SK-N-SH (cell line): ENCODE data around the gene GAP43. TPM values are rescaled to one million over a fixed set of nuclear protein-coding genes. Genes with fewer than 3 reads are reported as not detected.

Experiments
- CTCF ChIA-PET: fragments of 300-600, 350-600 bp; formaldehyde crosslinking; extraction: SDS; loops from one replicate; lab custom pipeline; 2021; lab: Yijun Ruan, JAX
- POLR2A ChIA-PET: fragments of 350-600 bp; sonication (Branson Sonifier 250); formaldehyde crosslinking; extraction: SDS; loops from one replicate; lab custom pipeline; 2020; ENCODE audit warnings: antibody characterized with exemption, inconsistent platforms; lab: Yijun Ruan, JAX
- DNase-seq: peaks from one replicate; pipeline ENCODE4 v3.0.0; 2012
- H2AFZ ChIP-seq: fragments of 200-600 bp; sonication (generic); 2 replicates; pipeline ENCODE4 v1.8.1; 2016; ENCODE audit warnings: antibody characterized with exemption, mild to moderate bottlenecking, low read depth
- H3F3A ChIP-seq: fragments of 200-600 bp; sonication (generic); replicated peaks from 2 replicates; pipeline ENCODE3; 2016; ENCODE audit warnings: antibody characterized with exemption, mild to moderate bottlenecking; ENCODE audit not compliant: insufficient read depth
- H3K27ac ChIP-seq, 2 experiments: fragments of 200-500 bp in 1 of 2; fragments of 200-600 bp in 1 of 2; sonication (Bioruptor generic) in 1 of 2; sonication (generic), shearing (Covaris generic) in 1 of 2; 2 replicates each; pipeline versions ENCODE4 v1.5.1 to v1.6.1; 2014 to 2016; ENCODE audit warnings: low read depth in 2 of 2, inconsistent platforms in 1 of 2, low read length in 1 of 2, mild to moderate bottlenecking in 1 of 2, mixed read lengths in 1 of 2
- H3K27me3 ChIP-seq: fragments of 200-600 bp; sonication (generic), shearing (Covaris generic); 2 replicates; pipeline ENCODE4 v1.6.1; 2016; ENCODE audit warnings: mixed run types; ENCODE audit not compliant: insufficient read depth
- H3K36me3 ChIP-seq, 2 experiments: fragments of 200-500 bp in 1 of 2; fragments of 200-600 bp in 1 of 2; sonication (Bioruptor generic) in 1 of 2; sonication (generic) in 1 of 2; replicated peaks in 1 of 2; 2 replicates each; pipeline versions ENCODE3 to v1.5.1; 2014 to 2016; ENCODE audit warnings: low read length in 1 of 2, mild to moderate bottlenecking in 1 of 2; ENCODE audit not compliant: insufficient read depth in 2 of 2, control insufficient read depth in 1 of 2
- H3K4me1 ChIP-seq, 2 experiments: fragments of 200-500 bp in 1 of 2; fragments of 200-600 bp in 1 of 2; sonication (Bioruptor generic) in 1 of 2; sonication (generic), shearing (Covaris generic) in 1 of 2; 2 replicates each; pipeline versions ENCODE4 v1.5.1 to v1.6.1; 2014 to 2016; ENCODE audit warnings: low read depth in 1 of 2, low read length in 1 of 2, mixed run types in 1 of 2; ENCODE audit not compliant: insufficient read depth in 2 of 2, control insufficient read depth in 1 of 2
- H3K4me2 ChIP-seq: fragments of 200-600 bp; sonication (generic), shearing (Covaris generic); 2 replicates; pipeline ENCODE4 v1.6.1; 2017; ENCODE audit warnings: mixed run types
- H3K4me3 ChIP-seq, 2 experiments: fragments of 200-500 bp in 1 of 2; fragments of 200-600 bp in 1 of 2; sonication (Bioruptor generic) in 1 of 2; sonication (generic), shearing (Covaris generic) in 1 of 2; 2 replicates each; pipeline versions ENCODE4 v1.5.1 to v1.8.1; 2014 to 2016; ENCODE audit warnings: low read depth in 2 of 2, inconsistent platforms in 1 of 2, low read length in 1 of 2, mild to moderate bottlenecking in 1 of 2, mixed read lengths in 1 of 2, moderate library complexity in 1 of 2
- H3K79me2 ChIP-seq: fragments of 200-600 bp; sonication (generic); 2 replicates; pipeline ENCODE4 v1.8.1; 2017; ENCODE audit warnings: mild to moderate bottlenecking; ENCODE audit not compliant: insufficient read depth
- H3K9ac ChIP-seq: fragments of 200-600 bp; sonication (generic); 2 replicates; pipeline ENCODE4 v1.6.1; 2017; ENCODE audit warnings: mixed run types
- H3K9me2 ChIP-seq: fragments of 200-600 bp; sonication (generic); 2 replicates; pipeline ENCODE4 v1.6.1; 2017; ENCODE audit warnings: mixed run types
- H3K9me3 ChIP-seq: fragments of 200-600 bp; sonication (generic); 2 replicates; pipeline ENCODE4 v1.6.1; 2017; ENCODE audit warnings: mixed run types, mild to moderate bottlenecking, moderate library complexity
- H4K20me1 ChIP-seq: fragments of 200-600 bp; sonication (generic); 2 replicates; pipeline ENCODE4 v1.6.1; 2017; ENCODE audit warnings: mild to moderate bottlenecking, mixed run types; ENCODE audit not compliant: insufficient read depth
- CHD2 ChIP-seq: fragments of 150-350 bp; IDR thresholded peaks from 2 replicates; pipeline ENCODE4 v1.6.1; 2018; ENCODE audit warnings: low read length; ENCODE audit not compliant: partially characterized antibody
- ELF1 ChIP-seq: IDR thresholded peaks from 2 replicates; pipeline ENCODE4 v1.4.0; 2012
- EP300 ChIP-seq, 2 experiments: IDR thresholded peaks; 2 replicates each; pipeline versions ENCODE4 v1.4.0 to v1.6.1; 2012; ENCODE audit warnings: borderline replicate concordance in 1 of 2, low read depth in 1 of 2, low read length in 1 of 2
- EZH2phosphoT487 ChIP-seq: fragments of 200-600 bp; sonication (generic); IDR thresholded peaks from 2 replicates; pipeline ENCODE4 v1.6.1; 2017; ENCODE audit warnings: low read depth, mixed run types, mild to moderate bottlenecking, antibody characterized with exemption, moderate library complexity, borderline replicate concordance
- FOSL2 ChIP-seq: IDR thresholded peaks from 2 replicates; pipeline ENCODE4 v1.4.0; 2012; ENCODE audit warnings: low read depth, mild to moderate bottlenecking, moderate library complexity, borderline replicate concordance
- GATA2 ChIP-seq: sonication (generic); formaldehyde crosslinking; IDR thresholded peaks from 2 replicates; pipeline ENCODE4 v1.5.0; 2020; ENCODE audit warnings: mild to moderate bottlenecking, missing genetic modification reagents
- JUND ChIP-seq: IDR thresholded peaks from 2 replicates; pipeline ENCODE4 v1.4.0; 2012
- MEF2A ChIP-seq: IDR thresholded peaks from 2 replicates; pipeline ENCODE4 v1.4.0; 2012; ENCODE audit warnings: low read depth, borderline replicate concordance
- MXI1 ChIP-seq: IDR thresholded peaks from 2 replicates; pipeline ENCODE4 v1.6.1; 2012; ENCODE audit warnings: mild to moderate bottlenecking, low read depth, low read length, improper control_type of control experiment
- NFIC ChIP-seq: IDR thresholded peaks from 2 replicates; pipeline ENCODE4 v1.4.0; 2012; ENCODE audit warnings: borderline replicate concordance
- POLR2AphosphoS5 ChIP-seq: IDR thresholded peaks from 2 replicates; pipeline ENCODE4 v1.6.1; 2012; ENCODE audit warnings: low read depth, low read length
- RAD21 ChIP-seq: IDR thresholded peaks from 2 replicates; pipeline ENCODE4 v1.6.1; 2012; ENCODE audit warnings: mild to moderate bottlenecking, low read length
- RFX5 ChIP-seq: IDR thresholded peaks from 2 replicates; pipeline ENCODE4 v1.6.1; 2012; ENCODE audit warnings: mild to moderate bottlenecking, improper control_type of control experiment, low read length
- RXRA ChIP-seq: IDR thresholded peaks from 2 replicates; pipeline ENCODE4 v1.4.0; 2012; ENCODE audit warnings: low read depth, mild to moderate bottlenecking, borderline replicate concordance
- SIN3A ChIP-seq: IDR thresholded peaks from 2 replicates; pipeline ENCODE4 v1.6.1; 2012; ENCODE audit warnings: low read depth, mild to moderate bottlenecking, low read length, moderate library complexity, borderline replicate concordance
- TAF1 ChIP-seq: IDR thresholded peaks from 2 replicates; pipeline ENCODE4 v1.6.1; 2012; ENCODE audit warnings: low read depth, mild to moderate bottlenecking, low read length, moderate library complexity, borderline replicate concordance
- TCF12 ChIP-seq: IDR thresholded peaks from 2 replicates; pipeline ENCODE4 v1.4.0; 2012
- TEAD4 ChIP-seq: IDR thresholded peaks from 2 replicates; pipeline ENCODE4 v1.4.0; 2012; ENCODE audit warnings: mild to moderate bottlenecking, borderline replicate concordance; ENCODE audit not compliant: insufficient read depth
- YY1 ChIP-seq: IDR thresholded peaks from 2 replicates; pipeline ENCODE4 v1.4.0; 2012; ENCODE audit warnings: low read depth, mild to moderate bottlenecking
- WGBS: methylation state at CpG from one replicate; pipeline ENCODE4 v1.1.6; 2017; ENCODE audit warnings: low lambda C conversion rate; 5-methylcytosine and 5-hydroxymethylcytosine counted together
- polyA plus RNA-seq, 3 experiments: library from polyadenylated mRNA; depleted of rRNA; stranded (reverse); fragments of >200 nt; gene quantifications; 2 replicates each; pipeline ENCODE4 v1.2.3, GENCODE V29; 2012
- TF ChIP-seq, protein P1 (sequence below): IDR thresholded peaks from 2 replicates; pipeline ENCODE4 v1.4.0; 2012; ENCODE audit warnings: low read depth, borderline replicate concordance
- TF ChIP-seq, protein P2 (sequence below): fragments of 150-350 bp; IDR thresholded peaks from 2 replicates; pipeline ENCODE4 v1.6.1; 2017; ENCODE audit warnings: antibody characterized with exemption, low read length, low read depth, borderline replicate concordance
- TF ChIP-seq, protein P3 (sequence below): IDR thresholded peaks from 2 replicates; pipeline ENCODE4; 2012
- TF ChIP-seq, protein P4 (sequence below): IDR thresholded peaks from 2 replicates; pipeline ENCODE4 v1.4.0; 2012; ENCODE audit warnings: low read depth, borderline replicate concordance
- TF ChIP-seq, protein P5 (sequence below): IDR thresholded peaks from 2 replicates; pipeline ENCODE4 v1.4.0; 2012; ENCODE audit warnings: low read depth

The GAP43 gene
- polyA plus RNA-seq, 1 of the 3 experiments (the other 2 are of a cell fraction): 14.0 TPM

DNA sequence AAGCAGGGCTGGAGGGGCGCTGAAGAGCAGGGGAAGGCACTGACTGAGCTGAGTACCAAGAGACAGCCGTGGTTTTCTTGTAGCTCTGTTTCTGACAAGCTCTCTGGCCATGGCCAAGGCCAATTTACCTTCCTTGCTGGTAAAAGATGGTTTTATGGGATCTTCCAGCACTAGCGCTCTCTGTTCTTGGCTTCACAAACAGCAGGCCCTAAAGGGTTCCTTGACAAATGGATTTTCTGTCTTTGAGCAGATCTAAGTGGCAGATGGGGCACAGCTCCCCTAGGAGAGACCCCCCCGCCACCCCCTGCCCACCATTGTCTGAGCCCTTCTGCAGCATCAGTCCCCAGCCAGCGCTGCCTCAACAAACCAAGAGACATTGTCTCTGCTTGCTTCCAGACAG, 66.6 kb downstream of the GAP43 start:
- Histone ChIP-seq H2AFZ (no peak overlapping the region), H3K9me2 (no peaks in the 10 kb centered on the region), H3K9ac (no peak overlapping the region), H3F3A (no peaks in the 10 kb centered on the region), H3K27ac (no peak overlapping the region), H3K27me3 (no peaks in the 10 kb centered on the region), H4K20me1 (no peaks in the 10 kb centered on the region), H3K4me1 (peaks cover 0 to 13% of the 10 kb centered on the region in 2 experiments; a peak in 3 of 4 replicates), H3K9me3 (no peaks in the 10 kb centered on the region), H3K36me3 (no peaks in the 10 kb centered on the region), H3K4me3 (no peak overlapping the region), H3K79me2 (no peaks in the 10 kb centered on the region), H3K4me2 (no peak overlapping the region)
- 83% methylated on average over 5 of the region's 5 CpGs for WGBS
- DNase-seq: no peak
- CTCF ChIA-PET: interaction anchor here (2.6 to 3.1 kb wide), 2 partner anchors 95 to 472 kb away, joined by 19 to 29 read pairs; no protein-coding TSS in a partner anchor
- no peak for TF ChIP-seq GATA2 (CRISPR knock-in tag)
- no peak for TF ChIP-seq EP300 (IDR thresholded peaks at IDR 0.05; ENCODE audit: borderline replicate concordance in 1 of 2, low read depth in 1 of 2, low read length in 1 of 2)
- TF ChIP-seq CHD2: no peak
- no peak for TF ChIP-seq RFX5
- TF ChIP-seq TCF12: no peak
- no peak for TF ChIP-seq MEF2A
- no peak for TF ChIP-seq YY1
- TF ChIP-seq ELF1: no peak
- no peak for TF ChIP-seq FOSL2
- TF ChIP-seq, protein P1, sequence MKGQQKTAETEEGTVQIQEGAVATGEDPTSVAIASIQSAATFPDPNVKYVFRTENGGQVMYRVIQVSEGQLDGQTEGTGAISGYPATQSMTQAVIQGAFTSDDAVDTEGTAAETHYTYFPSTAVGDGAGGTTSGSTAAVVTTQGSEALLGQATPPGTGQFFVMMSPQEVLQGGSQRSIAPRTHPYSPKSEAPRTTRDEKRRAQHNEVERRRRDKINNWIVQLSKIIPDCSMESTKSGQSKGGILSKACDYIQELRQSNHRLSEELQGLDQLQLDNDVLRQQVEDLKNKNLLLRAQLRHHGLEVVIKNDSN: no peak
- POLR2A ChIA-PET: no interaction called here

DNA sequence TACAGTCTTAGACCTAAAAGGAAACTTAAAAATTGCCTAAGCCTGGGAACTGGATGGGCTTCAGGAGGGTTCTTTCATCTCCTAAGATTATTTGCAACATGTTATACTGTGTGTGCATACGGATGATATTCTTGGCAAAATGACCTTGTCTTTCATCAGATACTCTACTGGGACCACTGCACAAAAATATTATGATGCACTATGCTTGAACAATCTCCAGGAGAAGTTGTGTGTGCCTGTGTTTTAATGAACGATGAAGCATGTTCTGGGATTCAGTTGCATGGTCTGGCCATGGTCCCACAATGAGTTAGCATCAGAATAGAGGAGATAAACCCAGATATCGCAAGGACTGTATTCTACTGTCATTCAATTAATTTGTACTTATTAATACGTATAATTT, 68.7 kb downstream of the GAP43 start:
- POLR2A ChIA-PET: no interaction called here
- Histone ChIP-seq H3K4me1 (peaks cover 0 to 16% of the 10 kb centered on the region in 2 experiments; a peak in 3 of 4 replicates), H3K36me3 (no peaks in the 10 kb centered on the region), H3K27me3 (no peaks in the 10 kb centered on the region), H3K79me2 (no peaks in the 10 kb centered on the region), H3K9ac (no peak overlapping the region), H3F3A (no peaks in the 10 kb centered on the region), H4K20me1 (no peaks in the 10 kb centered on the region), H3K4me3 (no peak overlapping the region), H3K9me3 (no peaks in the 10 kb centered on the region), H3K9me2 (no peaks in the 10 kb centered on the region), H3K27ac (no peak overlapping the region; a peak in 1 of 4 replicates), H3K4me2 (no peak overlapping the region), H2AFZ (no peak overlapping the region)
- no peak for DNase-seq
- 86% methylated on average over 4 of the region's 4 CpGs for WGBS
- CTCF ChIA-PET: interaction anchor here (0.8 to 1.5 kb wide), 4 partner anchors 10 to 474 kb away, joined by 3 to 26 read pairs (median 6); no protein-coding TSS in a partner anchor
- TF ChIP-seq ELF1 (no peak), TCF12 (no peak), JUND (no peak), EZH2phosphoT487 (no peak), RXRA (no peak), SIN3A (no peak), TAF1 (no peak), TEAD4 (no peak), RAD21 (no peak), GATA2 (CRISPR knock-in tag) (no peak), POLR2AphosphoS5 (no peak), MXI1 (no peak), NFIC (no peak)
- TF ChIP-seq, protein P2, sequence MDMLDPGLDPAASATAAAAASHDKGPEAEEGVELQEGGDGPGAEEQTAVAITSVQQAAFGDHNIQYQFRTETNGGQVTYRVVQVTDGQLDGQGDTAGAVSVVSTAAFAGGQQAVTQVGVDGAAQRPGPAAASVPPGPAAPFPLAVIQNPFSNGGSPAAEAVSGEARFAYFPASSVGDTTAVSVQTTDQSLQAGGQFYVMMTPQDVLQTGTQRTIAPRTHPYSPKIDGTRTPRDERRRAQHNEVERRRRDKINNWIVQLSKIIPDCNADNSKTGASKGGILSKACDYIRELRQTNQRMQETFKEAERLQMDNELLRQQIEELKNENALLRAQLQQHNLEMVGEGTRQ: no peak
- TF ChIP-seq, protein P3, sequence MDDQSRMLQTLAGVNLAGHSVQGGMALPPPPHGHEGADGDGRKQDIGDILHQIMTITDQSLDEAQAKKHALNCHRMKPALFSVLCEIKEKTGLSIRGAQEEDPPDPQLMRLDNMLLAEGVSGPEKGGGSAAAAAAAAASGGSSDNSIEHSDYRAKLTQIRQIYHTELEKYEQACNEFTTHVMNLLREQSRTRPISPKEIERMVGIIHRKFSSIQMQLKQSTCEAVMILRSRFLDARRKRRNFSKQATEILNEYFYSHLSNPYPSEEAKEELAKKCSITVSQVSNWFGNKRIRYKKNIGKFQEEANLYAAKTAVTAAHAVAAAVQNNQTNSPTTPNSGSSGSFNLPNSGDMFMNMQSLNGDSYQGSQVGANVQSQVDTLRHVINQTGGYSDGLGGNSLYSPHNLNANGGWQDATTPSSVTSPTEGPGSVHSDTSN: no peak
- TF ChIP-seq, protein P4, sequence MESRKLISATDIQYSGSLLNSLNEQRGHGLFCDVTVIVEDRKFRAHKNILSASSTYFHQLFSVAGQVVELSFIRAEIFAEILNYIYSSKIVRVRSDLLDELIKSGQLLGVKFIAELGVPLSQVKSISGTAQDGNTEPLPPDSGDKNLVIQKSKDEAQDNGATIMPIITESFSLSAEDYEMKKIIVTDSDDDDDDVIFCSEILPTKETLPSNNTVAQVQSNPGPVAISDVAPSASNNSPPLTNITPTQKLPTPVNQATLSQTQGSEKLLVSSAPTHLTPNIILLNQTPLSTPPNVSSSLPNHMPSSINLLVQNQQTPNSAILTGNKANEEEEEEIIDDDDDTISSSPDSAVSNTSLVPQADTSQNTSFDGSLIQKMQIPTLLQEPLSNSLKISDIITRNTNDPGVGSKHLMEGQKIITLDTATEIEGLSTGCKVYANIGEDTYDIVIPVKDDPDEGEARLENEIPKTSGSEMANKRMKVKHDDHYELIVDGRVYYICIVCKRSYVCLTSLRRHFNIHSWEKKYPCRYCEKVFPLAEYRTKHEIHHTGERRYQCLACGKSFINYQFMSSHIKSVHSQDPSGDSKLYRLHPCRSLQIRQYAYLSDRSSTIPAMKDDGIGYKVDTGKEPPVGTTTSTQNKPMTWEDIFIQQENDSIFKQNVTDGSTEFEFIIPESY: no peak
- TF ChIP-seq, protein P5, sequence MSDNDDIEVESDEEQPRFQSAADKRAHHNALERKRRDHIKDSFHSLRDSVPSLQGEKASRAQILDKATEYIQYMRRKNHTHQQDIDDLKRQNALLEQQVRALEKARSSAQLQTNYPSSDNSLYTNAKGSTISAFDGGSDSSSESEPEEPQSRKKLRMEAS: no peak
- TF ChIP-seq, protein P1: no peak
